Spleen (tissue), 11 donors: ENCODE measurements around the gene PNPLA6. TPM values are rescaled to one million over a fixed set of nuclear protein-coding genes. Genes with fewer than 3 reads are reported as not detected.

Experiments used
- DNase-seq: peaks from one replicate; pipeline ENCODE4 v3.0.0-alpha.2; 2020
- H3K27ac ChIP-seq, 8 donors: fragments of 200-600 bp; sonication (generic) in 7 of 8; 1 replicate in 4 of 8; 2 replicates in 4 of 8; pipeline versions ENCODE4 v1.5.0 to v1.8.0; 2016 to 2021; ENCODE audit warnings: inconsistent platforms in 4 of 8, mild to moderate bottlenecking in 4 of 8, moderate library complexity in 1 of 8
- H3K27me3 ChIP-seq, 7 donors: fragments of 200-600 bp; sonication (generic) in 6 of 7; replicated peaks in 1 of 7; 1 replicate in 4 of 7; 2 replicates in 3 of 7; pipeline versions ENCODE4 v1.5.0 to v1.8.0; 2016 to 2021; ENCODE audit warnings: inconsistent platforms in 3 of 7, mild to moderate bottlenecking in 1 of 7
- H3K36me3 ChIP-seq, 6 donors: fragments of 200-600 bp; sonication (generic) in 5 of 6; 1 replicate in 4 of 6; 2 replicates in 2 of 6; pipeline versions ENCODE4 v1.5.0 to v1.8.0; 2016 to 2021; ENCODE audit warnings: inconsistent platforms in 2 of 6
- H3K4me1 ChIP-seq, 6 donors: fragments of 200-600 bp; sonication (generic) in 5 of 6; 1 replicate in 3 of 6; 2 replicates in 3 of 6; pipeline versions ENCODE4 v1.5.0 to v1.8.0; 2016 to 2021; ENCODE audit warnings: inconsistent platforms in 3 of 6
- H3K4me3 ChIP-seq, 8 donors: fragments of 200-600 bp; sonication (generic) in 7 of 8; 1 replicate in 4 of 8; 2 replicates in 4 of 8; pipeline versions ENCODE4 v1.5.0 to v1.8.0; 2016 to 2021; ENCODE audit warnings: inconsistent platforms in 4 of 8, mild to moderate bottlenecking in 4 of 8, moderate library complexity in 2 of 8
- H3K9me3 ChIP-seq, 8 donors: fragments of 200-600 bp; sonication (generic) in 7 of 8; 1 replicate in 4 of 8; 2 replicates in 4 of 8; pipeline versions ENCODE4 v1.5.0 to v1.8.0; 2016 to 2021; ENCODE audit warnings: inconsistent platforms in 4 of 8
- CTCF ChIP-seq, 11 experiments: fragments of 200-600 bp in 7 of 11; fragments of 450-650 bp in 4 of 11; sonication (generic) in 4 of 11; IDR thresholded peaks in 8 of 11; conservative IDR thresholded peaks in 3 of 11; 1 replicate in 7 of 11; 2 replicates in 4 of 11; pipeline versions ENCODE4 v1.4.0 to v1.8.0; 2016 to 2021; ENCODE audit warnings: antibody characterized with exemption in 11 of 11, inconsistent platforms in 4 of 11, mild to moderate bottlenecking in 1 of 11
- POLR2A ChIP-seq, 3 donors: fragments of 450-650 bp; IDR thresholded peaks; one replicate each; pipeline ENCODE4 v1.5.1; 2017; ENCODE audit warnings: antibody characterized with exemption in 3 of 3, mild to moderate bottlenecking in 1 of 3
- POLR2AphosphoS5 ChIP-seq, 3 donors: sonication (generic); formaldehyde crosslinking; IDR thresholded peaks; one replicate each; pipeline ENCODE4 v1.5.1; 2017; ENCODE audit warnings: antibody characterized with exemption in 3 of 3
- WGBS, 5 donors: extraction: QIAGEN DNeasy Blood & Tissue Kit in 3 of 5; methylation state at CpG; one replicate each; pipeline versions ENCODE4 v1.1.5 to v1.1.7; 2013 to 2018; 5-methylcytosine and 5-hydroxymethylcytosine counted together
- intact Hi-C: fragments of 100-400 bp; cut with DNase I; formaldehyde crosslinking; loops from one replicate; pipeline ENCODE4 v1.15.0; 2023; ENCODE audit warnings: low total_unique reads
- polyA plus RNA-seq, 3 donors: library from polyadenylated mRNA; stranded (reverse); fragments of 200-250 nt; gene quantifications; one replicate each; pipeline ENCODE4 v1.2.1, GENCODE V29; 2013
- total RNA-seq, 7 donors: library from RNA; depleted of rRNA in 3 of 7; stranded (reverse); fragments of >200 nt in 3 of 7; fragmentation: NEBNext Ultra II Directional in 4 of 7; extraction: Animal tissue kit (Norgen Biotek cat#: 25700) in 4 of 7; gene quantifications; one replicate each; pipeline versions ENCODE4 v1.1.0 to v1.2.1, GENCODE V29; 2016 to 2021
- donor health status: healthy with polysubstance abuse.
- donor health status: DM: no; HTN: no; CAD: no; lungs with moderate emphysema.
- donor health status: DM: no; HTN: no; CAD: no.
- donor health status: Bipolar disorder and iron deficiency.
- donor health status: healthy.
- donor health status: DM: no; HTN: no; CAD: no.
- donor health status: DM: yes; HTN: yes; CAD: no.

The PNPLA6 gene
- total and polyA plus RNA-seq, 10 donors, result 51.0 to 225 (median 146) TPM

- H3K4me1 ChIP-seq, result peaks cover 8 to 47% (median 26%) of the 10 kb centered on the region in 6 donors
- no peak overlapping the region for H3K27ac ChIP-seq
- no peak for DNase-seq
- no peaks in the 10 kb centered on the region for H3K36me3 ChIP-seq
- H3K27me3 ChIP-seq, result peaks cover 0 to 37% (median 11%) of the 10 kb centered on the region in 7 donors
- H3K9me3 ChIP-seq, result no peaks in the 10 kb centered on the region
- TF ChIP-seq CTCF (IDR thresholded peaks at IDR 0.05 in 8 of 11, conservative IDR thresholded peaks at IDR 0.05 in 3 of 11) (peak in 1 of 11 experiments; percentile 12), POLR2A (IDR thresholded peaks at IDR 0.05) (no peak)
- WGBS, 5 donors, result 53 to 67% (median 57%) methylated on average over 7 of the region's 7 CpGs
- no peak overlapping the region for H3K4me3 ChIP-seq
- intact Hi-C loops, result no loop called here
Observed at GRCh38 chr19:7497292-7497691, 38.2 kb upstream of the PNPLA6 start.

GRCh38 chr19:7500811-7501450, 34.6 kb upstream of the PNPLA6 start:
- H3K9me3 ChIP-seq, result no peaks in the 10 kb centered on the region
- H3K4me1 ChIP-seq, result peaks cover 4 to 28% (median 19%) of the 10 kb centered on the region in 6 donors
- H3K27me3 ChIP-seq, result peaks cover 0 to 74% (median 18%) of the 10 kb centered on the region in 7 donors
- peak; percentile 87 for DNase-seq
- H3K4me3 ChIP-seq, result peak overlapping the region; percentile 22 to 67 (median 42)
- intact Hi-C loops, result no loop called here
- TF ChIP-seq CTCF (IDR thresholded peaks at IDR 0.05 in 8 of 11, conservative IDR thresholded peaks at IDR 0.05 in 3 of 11) (peak in 1 of 11 experiments; percentile 15), POLR2A (IDR thresholded peaks at IDR 0.05) (no peak), POLR2AphosphoS5 (IDR thresholded peaks at IDR 0.05) (peak in 2 of 3 donors; percentile 43 to 50)
- H3K27ac ChIP-seq, result no peak overlapping the region
- no peaks in the 10 kb centered on the region for H3K36me3 ChIP-seq
- WGBS, 5 donors, result 2 to 6% (median 3%) methylated on average over 37 to 93 of the region's 93 CpGs

- no peak overlapping the region for H3K4me3 ChIP-seq
- peaks cover 4 to 37% (median 21%) of the 10 kb centered on the region in 6 donors for H3K4me1 ChIP-seq
- H3K9me3 ChIP-seq, result no peaks in the 10 kb centered on the region
- intact Hi-C loops, result no loop called here
- TF ChIP-seq POLR2A (IDR thresholded peaks at IDR 0.05) (no peak), POLR2AphosphoS5 (IDR thresholded peaks at IDR 0.05) (no peak), CTCF (IDR thresholded peaks at IDR 0.05 in 8 of 11, conservative IDR thresholded peaks at IDR 0.05 in 3 of 11) (no peak)
- no peaks in the 10 kb centered on the region for H3K36me3 ChIP-seq
- no peak overlapping the region for H3K27ac ChIP-seq
- DNase-seq, result no peak
- peaks cover 0 to 90% (median 18%) of the 10 kb centered on the region in 7 donors for H3K27me3 ChIP-seq
- WGBS, 5 donors, result 45 to 77% (median 63%) methylated on average over 2 of the region's 2 CpGs
Observed at GRCh38 chr19:7502552-7502951, 33.0 kb upstream of the PNPLA6 start.

GRCh38 chr19:7504684-7505083, 30.8 kb upstream of the PNPLA6 start:
- H3K27me3 ChIP-seq, result peaks cover 0 to 85% (median 18%) of the 10 kb centered on the region in 7 donors
- H3K4me1 ChIP-seq, result peaks cover 4 to 44% (median 21%) of the 10 kb centered on the region in 6 donors
- intact Hi-C loops, result no loop called here
- H3K9me3 ChIP-seq, result no peaks in the 10 kb centered on the region
- TF ChIP-seq CTCF (IDR thresholded peaks at IDR 0.05 in 8 of 11, conservative IDR thresholded peaks at IDR 0.05 in 3 of 11) (no peak), POLR2A (IDR thresholded peaks at IDR 0.05) (no peak), POLR2AphosphoS5 (IDR thresholded peaks at IDR 0.05) (no peak)
- no peak for DNase-seq
- WGBS, 5 donors, result 58 to 87% (median 76%) methylated on average over 6 of the region's 6 CpGs
- no peak overlapping the region for H3K4me3 ChIP-seq
- H3K27ac ChIP-seq, result no peak overlapping the region
- no peaks in the 10 kb centered on the region for H3K36me3 ChIP-seq
